PC-9 (cell line): ENCODE results near the gene HOXA9. TPM values are rescaled to one million over a fixed set of nuclear protein-coding genes. Genes with fewer than 3 reads are reported as not detected.

Experiments
- BruUV-seq: library from RNA; stranded (reverse); fragments of 400-500 nt; replicated peaks from 2 replicates; lab custom pipeline; 2021; lab: Mats Ljungman, UMichigan
- CTCF ChIA-PET: fragments of 300-600 bp; sonication (Branson Sonifier 250); formaldehyde crosslinking; loops from one replicate; lab custom pipeline; 2022; ENCODE audit warnings: antibody characterized with exemption; lab: Charles Lee
- POLR2A ChIA-PET: fragments of 300-600 bp; sonication (Branson Sonifier 250); formaldehyde crosslinking; loops from one replicate; lab custom pipeline; 2022; ENCODE audit warnings: antibody characterized with exemption; ENCODE audit not compliant: unreplicated experiment; lab: Charles Lee
- DNase-seq, 2 experiments: peaks; one replicate each; pipeline versions ENCODE4 v3.0.0 to v3.0.0-alpha.2; 2015 to 2022; ENCODE audit warnings: mixed read lengths in 1 of 2
- H2AFZ ChIP-seq: fragments of 200-600 bp; sonication (generic); 2 replicates; pipeline ENCODE4 v1.8.1; 2017; ENCODE audit warnings: antibody characterized with exemption
- H3F3A ChIP-seq: fragments of 200-600 bp; sonication (generic); 2 replicates; pipeline ENCODE4 v1.8.1; 2017; ENCODE audit warnings: antibody characterized with exemption, mild to moderate bottlenecking, low read depth; ENCODE audit not compliant: insufficient read depth
- H3K27ac ChIP-seq: fragments of 200-600 bp; sonication (generic); 2 replicates; pipeline ENCODE4 v1.6.1; 2016; ENCODE audit warnings: mixed run types
- H3K27me3 ChIP-seq: fragments of 200-600 bp; sonication (generic); 2 replicates; pipeline ENCODE4 v1.6.1; 2016; ENCODE audit warnings: low read depth, mixed run types; ENCODE audit not compliant: insufficient read depth
- H3K36me3 ChIP-seq: fragments of 200-600 bp; sonication (generic); 2 replicates; pipeline ENCODE4 v1.6.1; 2016; ENCODE audit warnings: low read depth, mixed run types
- H3K4me1 ChIP-seq: fragments of 200-600 bp; sonication (generic); replicated peaks from 2 replicates; pipeline ENCODE4 v1.6.1; 2016; ENCODE audit warnings: mixed run types; ENCODE audit not compliant: insufficient read depth
- H3K4me2 ChIP-seq: fragments of 200-600 bp; sonication (generic); 2 replicates; pipeline ENCODE4 v1.6.1; 2017; ENCODE audit warnings: mixed run types
- H3K4me3 ChIP-seq: fragments of 200-600 bp; sonication (generic); 2 replicates; pipeline ENCODE4 v1.6.1; 2016; ENCODE audit warnings: mixed run types
- H3K79me2 ChIP-seq: fragments of 200-600 bp; sonication (generic); 2 replicates; pipeline ENCODE4 v1.6.1; 2017; ENCODE audit warnings: low read depth, mixed run types
- H3K9me2 ChIP-seq: fragments of 200-600 bp; sonication (generic); 2 replicates; pipeline ENCODE4 v1.8.1; 2017; ENCODE audit warnings: mild to moderate bottlenecking; ENCODE audit not compliant: insufficient read depth
- H3K9me3 ChIP-seq: fragments of 200-600 bp; sonication (generic); 2 replicates; pipeline ENCODE4 v1.8.1; 2016; ENCODE audit warnings: low read depth; ENCODE audit not compliant: insufficient read depth
- H4K20me1 ChIP-seq: fragments of 200-600 bp; sonication (generic); 2 replicates; pipeline ENCODE4 v1.8.1; 2017; ENCODE audit not compliant: insufficient read depth
- CTCF ChIP-seq: fragments of 200-600 bp; sonication (generic); conservative IDR thresholded peaks from 2 replicates; pipeline ENCODE4 v1.6.1; 2017; ENCODE audit warnings: mixed run types, antibody characterized with exemption, mild to moderate bottlenecking, moderate library complexity
- EZH2 ChIP-seq: fragments of 200-600 bp; sonication (generic); IDR thresholded peaks from 2 replicates; pipeline ENCODE4 v1.8.0; 2017; ENCODE audit warnings: antibody characterized with exemption, low read depth
- intact Hi-C: fragments of 100-400 bp; cut with micrococcal nuclease; formaldehyde crosslinking; loops from one replicate; pipeline ENCODE4 v1.10.0; 2022; ENCODE audit not compliant: unreplicated experiment
- total RNA-seq: library from RNA; stranded (reverse); gene quantifications from 2 replicates; pipeline ENCODE4 v1.2.3, GENCODE V29; 2021

HOXA9 gene
- total RNA-seq, 1 experiment from 2014 or later: 2.5 TPM

- Histone ChIP-seq H2AFZ (no peak overlapping the region), H3K4me3 (no peak overlapping the region), H3K4me2 (no peak overlapping the region), H3K9me3 (no peaks in the 10 kb centered on the region), H3K27me3 (no peaks in the 10 kb centered on the region), H3K27ac (no peak overlapping the region), H3F3A (peaks cover 14% of the 10 kb centered on the region; the same call in 1 of the 2 replicates), H3K9me2 (no peaks in the 10 kb centered on the region), H3K4me1 (0 out of 2 replicates have a peak, but pooled peaks cover 3% of the 10 kb centered on the region), H3K79me2 (no peaks in the 10 kb centered on the region), H3K36me3 (no peaks in the 10 kb centered on the region), H4K20me1 (no peaks in the 10 kb centered on the region)
- DNase-seq: no peak
- CTCF ChIA-PET: interaction anchor here (1.5 kb wide), 1 partner anchor 472 kb away, joined by 4 read pairs; no protein-coding TSS in a partner anchor
- intact Hi-C loops: no loop called here
- TF ChIP-seq CTCF (no peak), EZH2 (no peak)
- POLR2A ChIA-PET: no interaction called here
- BruUV-seq: no TSS peak
Observed at GRCh38 chr7:27158436-27159265, 6.7 kb downstream of the HOXA9 start.

GRCh38 chr7:27157702-27158431 is 7.5 kb downstream of the HOXA9 start:
- 0 out of 2 replicates have a peak, but pooled peaks cover 3% of the 10 kb centered on the region for H3K4me1 ChIP-seq
- no peak for DNase-seq
- no peaks in the 10 kb centered on the region for H3K9me3 ChIP-seq
- no peak overlapping the region for H2AFZ ChIP-seq
- no peak overlapping the region for H3K4me2 ChIP-seq
- H3K27me3 ChIP-seq: no peaks in the 10 kb centered on the region
- no peak overlapping the region for H3K27ac ChIP-seq
- peaks cover 10% of the 10 kb centered on the region; the same call in 1 of the 2 replicates for H3F3A ChIP-seq
- no peaks in the 10 kb centered on the region for H3K36me3 ChIP-seq
- ChIA-PET POLR2A (interaction anchor here (0.6 kb wide), 1 partner anchor 240 kb away, joined by 7 read pairs; no protein-coding TSS in a partner anchor), CTCF (interaction anchor here (0.5 kb wide), 1 partner anchor 782 kb away, joined by 3 read pairs; no protein-coding TSS in a partner anchor)
- no peaks in the 10 kb centered on the region for H3K79me2 ChIP-seq
- no peaks in the 10 kb centered on the region for H3K9me2 ChIP-seq
- intact Hi-C loops: no loop called here
- no TSS peak for BruUV-seq
- TF ChIP-seq CTCF: no peak
- no peak for TF ChIP-seq EZH2
- H4K20me1 ChIP-seq: no peaks in the 10 kb centered on the region
- H3K4me3 ChIP-seq: no peak overlapping the region

GRCh38 chr7:27156916-27157701 is 8.2 kb downstream of the HOXA9 start:
- Histone ChIP-seq H3K4me1 (0 out of 2 replicates have a peak, but pooled peaks cover 3% of the 10 kb centered on the region), H3K9me3 (no peaks in the 10 kb centered on the region), H3K4me2 (no peak overlapping the region), H3F3A (0 out of 2 replicates have a peak, but pooled peaks cover 2% of the 10 kb centered on the region), H3K4me3 (no peak overlapping the region), H3K27ac (no peak overlapping the region), H3K9me2 (no peaks in the 10 kb centered on the region), H2AFZ (no peak overlapping the region), H3K36me3 (no peaks in the 10 kb centered on the region), H3K27me3 (no peaks in the 10 kb centered on the region), H4K20me1 (no peaks in the 10 kb centered on the region), H3K79me2 (no peaks in the 10 kb centered on the region)
- BruUV-seq: no TSS peak
- ChIA-PET POLR2A (interaction anchor here (0.6 kb wide), 1 partner anchor 239 kb away, joined by 7 read pairs; no protein-coding TSS in a partner anchor), CTCF (interaction anchor here (0.5 to 0.6 kb wide), 2 partner anchors 469 to 781 kb away, joined by 3 to 4 read pairs; no protein-coding TSS in a partner anchor)
- no peak for DNase-seq
- intact Hi-C loops: no loop called here
- TF ChIP-seq EZH2 (no peak), CTCF (no peak)
